ENCODE measurements around the gene SYNM.
"Not testable (repeated sequence)": the region's sequence is repeated elsewhere in the genome, so short reads cannot be mapped to it uniquely, and the experiment has no call there.

The SYNM gene

GRCh38 chr15:99104788-99105513 is at the start of gene SYNM:
TSS of gene SYNM (plus strand) at chr15:99105080. CDS start at chr15:99105200, 120 bp downstream.
- peak; percentile 91 for DNase-seq

- no peak for DNase-seq
These were observed 49.2 kb upstream of the SYNM start for GRCh38 chr15:99055555-99056134.

GRCh38 chr15:99057020-99057419 is 47.9 kb upstream of the SYNM start:
- DNase-seq: no peak

- peak; percentile 37 for DNase-seq
These were observed 47.0 kb upstream of the SYNM start for GRCh38 chr15:99057697-99058420.

- no peak for DNase-seq
These were observed 46.4 kb upstream of the SYNM start for GRCh38 chr15:99058421-99058870.

GRCh38 chr15:99059010-99059981 is 45.6 kb upstream of the SYNM start:
- DNase-seq: peak; percentile 94

GRCh38 chr15:99060186-99060585 is 44.7 kb upstream of the SYNM start:
- DNase-seq: not testable (repeated sequence)

- no peak for DNase-seq
These were observed 42.7 kb upstream of the SYNM start for GRCh38 chr15:99062226-99062625.

- DNase-seq: no peak
These were observed 36.7 kb upstream of the SYNM start for GRCh38 chr15:99068186-99068585.

- no peak for DNase-seq
These were observed 34.7 kb upstream of the SYNM start for GRCh38 chr15:99070208-99070607.

GRCh38 chr15:99071091-99071680 is 33.7 kb upstream of the SYNM start:
- DNase-seq: no peak

- no peak for DNase-seq
These were observed 31.7 kb upstream of the SYNM start for GRCh38 chr15:99073008-99073717.

- no peak for DNase-seq
These were observed 30.4 kb upstream of the SYNM start for GRCh38 chr15:99074446-99074845.

- DNase-seq: not testable (repeated sequence)
These were observed 29.7 kb upstream of the SYNM start for GRCh38 chr15:99075059-99075652.

GRCh38 chr15:99076109-99076508 is 28.8 kb upstream of the SYNM start:
- DNase-seq: no peak

- DNase-seq: peak; percentile 90
These were observed 28.1 kb upstream of the SYNM start for GRCh38 chr15:99076555-99077308.

GRCh38 chr15:99082798-99083197 is 22.1 kb upstream of the SYNM start:
- no peak for DNase-seq

- no peak for DNase-seq
These were observed 19.9 kb upstream of the SYNM start for GRCh38 chr15:99084965-99085364.

GRCh38 chr15:99085413-99086326 is 19.2 kb upstream of the SYNM start:
- DNase-seq: no peak
